AG04450 (cell line): ENCODE results near the gene FMO3. TPM values are rescaled to one million over a fixed set of nuclear protein-coding genes. Genes with fewer than 3 reads are reported as not detected.

ENCODE experiments used
- CTCF ChIA-PET: fragments of 300-600, 350-600 bp; formaldehyde crosslinking; extraction: SDS; loops from one replicate; lab custom pipeline; 2022; ENCODE audit warnings: antibody characterized with exemption, inconsistent platforms; lab: Charles Lee
- POLR2A ChIA-PET: fragments of 350-600 bp; formaldehyde crosslinking; extraction: SDS; loops from one replicate; lab custom pipeline; 2021; ENCODE audit warnings: antibody characterized with exemption, inconsistent platforms; lab: Yijun Ruan, JAX
- DNase-seq: peaks from one replicate; pipeline ENCODE4 v3.0.0-alpha.2; 2011; ENCODE audit warnings: low read depth, low spot score
- H3K27ac ChIP-seq: one replicate; pipeline ENCODE4 v1.5.1; 2012; ENCODE audit warnings: low read depth, low read length, control low read depth
- H3K27me3 ChIP-seq: one replicate; pipeline ENCODE4 v1.6.0; 2012; ENCODE audit warnings: low read length; ENCODE audit not compliant: control insufficient read depth, insufficient read depth
- H3K4me3 ChIP-seq: 2 replicates; pipeline ENCODE4 v1.5.1; 2011; ENCODE audit warnings: mild to moderate bottlenecking, low read depth, low read length, control low read depth
- H3K9me3 ChIP-seq: 2 replicates; pipeline ENCODE4 v1.5.1; 2012; ENCODE audit warnings: low read length; ENCODE audit not compliant: control insufficient read depth, insufficient read depth
- CTCF ChIP-seq: IDR thresholded peaks from 2 replicates; pipeline ENCODE4 v1.5.1; 2011; ENCODE audit warnings: low read depth, low read length, control low read depth, inconsistent platforms
- polyA plus RNA-seq: library from polyadenylated mRNA; depleted of rRNA; stranded (reverse); fragments of >200 nt; gene quantifications from 2 replicates; pipeline ENCODE4 v1.2.3, GENCODE V29; 2011

The FMO3 gene
- polyA plus RNA-seq, 1 experiment = 3.0 TPM

DNA sequence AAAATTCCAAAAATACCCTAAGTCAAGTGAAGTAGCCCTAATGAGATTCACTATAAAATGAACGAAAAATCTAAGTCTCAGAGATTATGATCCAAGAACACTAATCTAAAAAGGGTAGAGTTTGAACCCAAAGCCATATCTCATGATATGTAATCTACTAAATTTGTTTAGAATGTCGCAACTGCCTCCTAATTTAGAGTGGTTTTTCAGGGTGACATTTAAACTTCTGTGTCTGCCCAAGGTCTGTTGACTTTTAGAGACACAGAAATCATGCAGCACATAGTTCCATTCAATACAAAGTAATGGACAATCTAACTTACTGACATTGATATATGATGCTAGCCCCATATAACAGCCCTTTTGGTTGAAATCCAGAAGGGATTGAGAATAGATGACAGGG, 28.9 kb downstream of the FMO3 start:
- no peak for TF ChIP-seq CTCF
- CTCF ChIA-PET = no interaction called here
- Histone ChIP-seq H3K9me3 (no peaks in the 10 kb centered on the region), H3K27ac (no peak overlapping the region), H3K27me3 (no peaks in the 10 kb centered on the region), H3K4me3 (no peak overlapping the region)
- POLR2A ChIA-PET = no interaction called here
- DNase-seq = no peak

DNA sequence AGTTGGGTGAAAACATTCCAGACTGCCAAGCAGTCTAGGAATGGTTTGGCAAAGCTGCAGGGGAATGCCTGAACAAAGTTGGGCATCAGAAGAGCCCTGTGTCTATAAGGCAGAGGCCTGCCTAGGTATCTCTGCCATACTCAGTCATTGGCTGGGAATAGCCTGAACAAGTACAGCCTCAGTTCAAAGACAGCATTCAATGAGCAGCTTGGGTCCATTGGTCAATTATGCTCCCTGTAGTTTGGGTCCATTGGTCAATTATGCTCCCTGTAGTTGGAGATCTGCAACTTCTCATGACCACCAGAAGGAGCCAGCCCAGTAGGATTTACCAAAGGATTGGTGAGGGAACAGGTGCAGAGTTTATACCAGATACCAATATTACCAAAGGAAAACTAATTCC, 31.6 kb downstream of the FMO3 start:
- H3K9me3 ChIP-seq = no peaks in the 10 kb centered on the region
- DNase-seq = no peak
- ChIA-PET CTCF (interaction anchor here (1.3 kb wide), 1 partner anchor 20 kb away, joined by 5 read pairs; no protein-coding TSS in a partner anchor), POLR2A (no interaction called here)
- no peak overlapping the region for H3K4me3 ChIP-seq
- no peak for TF ChIP-seq CTCF
- no peaks in the 10 kb centered on the region for H3K27me3 ChIP-seq
- H3K27ac ChIP-seq = no peak overlapping the region

DNA sequence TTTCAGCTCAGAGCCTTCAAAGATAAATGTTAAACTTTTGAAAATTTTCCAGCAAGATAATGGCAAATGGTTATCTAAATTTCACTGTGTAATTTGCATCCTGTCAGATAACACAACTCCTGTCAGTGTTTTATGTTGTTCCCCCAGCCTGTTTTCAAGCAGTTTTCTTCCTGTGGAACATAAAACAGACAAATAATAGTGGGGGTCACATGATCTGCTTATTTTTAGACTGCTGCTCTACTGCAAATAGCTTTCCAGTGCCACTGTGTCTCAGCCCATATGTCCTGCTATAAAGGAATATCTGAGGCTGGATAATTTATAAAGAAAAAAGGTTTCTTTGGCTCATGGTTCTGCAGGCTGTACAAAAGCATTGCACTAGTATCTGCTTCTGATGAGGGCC, 32.2 kb downstream of the FMO3 start:
- Histone ChIP-seq H3K27ac (no peak overlapping the region), H3K27me3 (no peaks in the 10 kb centered on the region), H3K4me3 (no peak overlapping the region), H3K9me3 (no peaks in the 10 kb centered on the region)
- no peak for TF ChIP-seq CTCF
- ChIA-PET CTCF (interaction anchor here (1.3 kb wide), 1 partner anchor 19 kb away, joined by 5 read pairs; no protein-coding TSS in a partner anchor), POLR2A (no interaction called here)
- DNase-seq = no peak

- H3K27ac ChIP-seq = no peak overlapping the region
- H3K4me3 ChIP-seq = no peak overlapping the region
- ChIA-PET POLR2A (interaction anchor here (1.4 to 1.6 kb wide), 2 partner anchors 14 to 15 kb away, joined by 5 read pairs; no protein-coding TSS in a partner anchor), CTCF (interaction anchor here (1.5 to 1.6 kb wide), 2 partner anchors 16 to 100 kb away, joined by 4 to 7 read pairs; no protein-coding TSS in a partner anchor)
- peaks cover 7% of the 10 kb centered on the region; the same call in 1 of the 2 replicates for H3K9me3 ChIP-seq
- no peak for TF ChIP-seq CTCF
- no peaks in the 10 kb centered on the region for H3K27me3 ChIP-seq
- no peak for DNase-seq
Measured at GRCh38 chr1:171126504-171126903, 35.8 kb downstream of the FMO3 start.

- CTCF ChIA-PET = interaction anchor here (1.5 to 1.6 kb wide), 2 partner anchors 15 to 100 kb away, joined by 4 to 7 read pairs; no protein-coding TSS in a partner anchor
- no peak overlapping the region for H3K27ac ChIP-seq
- no peak for DNase-seq
- H3K27me3 ChIP-seq = no peaks in the 10 kb centered on the region
- no peak for TF ChIP-seq CTCF
- no peak overlapping the region for H3K4me3 ChIP-seq
- H3K9me3 ChIP-seq = peaks cover 7% of the 10 kb centered on the region; the same call in 1 of the 2 replicates
- POLR2A ChIA-PET = interaction anchor here (1.4 to 1.6 kb wide), 2 partner anchors 14 to 15 kb away, joined by 5 read pairs; no protein-coding TSS in a partner anchor
Measured at GRCh38 chr1:171127099-171127498, 36.4 kb downstream of the FMO3 start.
